ENCODE data around the gene STK32C.

STK32C gene

DNA sequence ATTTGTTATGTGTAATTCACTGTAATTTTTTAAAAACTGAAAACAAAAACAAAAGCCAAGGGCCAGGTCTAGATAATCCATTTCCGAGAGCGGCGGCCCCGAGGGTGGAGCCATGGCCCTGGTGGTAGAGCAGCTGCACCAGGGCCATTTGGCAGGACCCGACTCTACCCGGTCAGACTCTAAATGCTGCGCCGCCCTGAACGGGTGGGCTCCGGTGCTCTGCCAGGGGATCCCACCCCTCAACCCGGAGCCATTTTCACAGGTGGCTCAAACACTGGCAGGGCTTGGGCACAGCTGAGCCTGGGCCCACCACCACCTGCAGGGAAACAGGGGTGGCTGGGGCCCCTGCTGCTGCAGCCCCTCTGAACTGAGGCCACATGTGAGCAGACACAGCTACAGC is 64.1 kb downstream of the STK32C start:
- no peak for TF ChIP-seq OSR1 (CRISPR knock-in tag; IDR thresholded peaks at IDR 0.05)
- TF ChIP-seq, protein P1, sequence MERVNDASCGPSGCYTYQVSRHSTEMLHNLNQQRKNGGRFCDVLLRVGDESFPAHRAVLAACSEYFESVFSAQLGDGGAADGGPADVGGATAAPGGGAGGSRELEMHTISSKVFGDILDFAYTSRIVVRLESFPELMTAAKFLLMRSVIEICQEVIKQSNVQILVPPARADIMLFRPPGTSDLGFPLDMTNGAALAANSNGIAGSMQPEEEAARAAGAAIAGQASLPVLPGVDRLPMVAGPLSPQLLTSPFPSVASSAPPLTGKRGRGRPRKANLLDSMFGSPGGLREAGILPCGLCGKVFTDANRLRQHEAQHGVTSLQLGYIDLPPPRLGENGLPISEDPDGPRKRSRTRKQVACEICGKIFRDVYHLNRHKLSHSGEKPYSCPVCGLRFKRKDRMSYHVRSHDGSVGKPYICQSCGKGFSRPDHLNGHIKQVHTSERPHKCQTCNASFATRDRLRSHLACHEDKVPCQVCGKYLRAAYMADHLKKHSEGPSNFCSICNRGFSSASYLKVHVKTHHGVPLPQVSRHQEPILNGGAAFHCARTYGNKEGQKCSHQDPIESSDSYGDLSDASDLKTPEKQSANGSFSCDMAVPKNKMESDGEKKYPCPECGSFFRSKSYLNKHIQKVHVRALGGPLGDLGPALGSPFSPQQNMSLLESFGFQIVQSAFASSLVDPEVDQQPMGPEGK (CRISPR knock-in tag; IDR thresholded peaks at IDR 0.05; ENCODE audit: borderline replicate concordance) = no peak
- TF ChIP-seq, protein P2, sequence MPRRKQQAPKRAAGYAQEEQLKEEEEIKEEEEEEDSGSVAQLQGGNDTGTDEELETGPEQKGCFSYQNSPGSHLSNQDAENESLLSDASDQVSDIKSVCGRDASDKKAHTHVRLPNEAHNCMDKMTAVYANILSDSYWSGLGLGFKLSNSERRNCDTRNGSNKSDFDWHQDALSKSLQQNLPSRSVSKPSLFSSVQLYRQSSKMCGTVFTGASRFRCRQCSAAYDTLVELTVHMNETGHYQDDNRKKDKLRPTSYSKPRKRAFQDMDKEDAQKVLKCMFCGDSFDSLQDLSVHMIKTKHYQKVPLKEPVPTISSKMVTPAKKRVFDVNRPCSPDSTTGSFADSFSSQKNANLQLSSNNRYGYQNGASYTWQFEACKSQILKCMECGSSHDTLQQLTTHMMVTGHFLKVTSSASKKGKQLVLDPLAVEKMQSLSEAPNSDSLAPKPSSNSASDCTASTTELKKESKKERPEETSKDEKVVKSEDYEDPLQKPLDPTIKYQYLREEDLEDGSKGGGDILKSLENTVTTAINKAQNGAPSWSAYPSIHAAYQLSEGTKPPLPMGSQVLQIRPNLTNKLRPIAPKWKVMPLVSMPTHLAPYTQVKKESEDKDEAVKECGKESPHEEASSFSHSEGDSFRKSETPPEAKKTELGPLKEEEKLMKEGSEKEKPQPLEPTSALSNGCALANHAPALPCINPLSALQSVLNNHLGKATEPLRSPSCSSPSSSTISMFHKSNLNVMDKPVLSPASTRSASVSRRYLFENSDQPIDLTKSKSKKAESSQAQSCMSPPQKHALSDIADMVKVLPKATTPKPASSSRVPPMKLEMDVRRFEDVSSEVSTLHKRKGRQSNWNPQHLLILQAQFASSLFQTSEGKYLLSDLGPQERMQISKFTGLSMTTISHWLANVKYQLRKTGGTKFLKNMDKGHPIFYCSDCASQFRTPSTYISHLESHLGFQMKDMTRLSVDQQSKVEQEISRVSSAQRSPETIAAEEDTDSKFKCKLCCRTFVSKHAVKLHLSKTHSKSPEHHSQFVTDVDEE (CRISPR knock-in tag; IDR thresholded peaks at IDR 0.05) = no peak
- TF ChIP-seq, protein P3, sequence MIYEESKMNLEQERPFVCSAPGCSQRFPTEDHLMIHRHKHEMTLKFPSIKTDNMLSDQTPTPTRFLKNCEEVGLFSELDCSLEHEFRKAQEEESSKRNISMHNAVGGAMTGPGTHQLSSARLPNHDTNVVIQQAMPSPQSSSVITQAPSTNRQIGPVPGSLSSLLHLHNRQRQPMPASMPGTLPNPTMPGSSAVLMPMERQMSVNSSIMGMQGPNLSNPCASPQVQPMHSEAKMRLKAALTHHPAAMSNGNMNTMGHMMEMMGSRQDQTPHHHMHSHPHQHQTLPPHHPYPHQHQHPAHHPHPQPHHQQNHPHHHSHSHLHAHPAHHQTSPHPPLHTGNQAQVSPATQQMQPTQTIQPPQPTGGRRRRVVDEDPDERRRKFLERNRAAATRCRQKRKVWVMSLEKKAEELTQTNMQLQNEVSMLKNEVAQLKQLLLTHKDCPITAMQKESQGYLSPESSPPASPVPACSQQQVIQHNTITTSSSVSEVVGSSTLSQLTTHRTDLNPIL (CRISPR knock-in tag; IDR thresholded peaks at IDR 0.05; ENCODE audit: low read depth) = no peak
- TF ChIP-seq TOX (CRISPR knock-in tag; IDR thresholded peaks at IDR 0.05; ENCODE audit: borderline replicate concordance) = no peak
- TF ChIP-seq ISL1 (CRISPR knock-in tag; IDR thresholded peaks at IDR 0.05) = no peak
- TF ChIP-seq BACH2 (CRISPR knock-in tag; IDR thresholded peaks at IDR 0.05; ENCODE audit: borderline replicate concordance) = no peak
- TF ChIP-seq ESRRG (CRISPR knock-in tag; IDR thresholded peaks at IDR 0.05) = no peak
- no peak for TF ChIP-seq ZNF565 (CRISPR knock-in tag; conservative IDR thresholded peaks at IDR 0.05; ENCODE audit: low read depth)
- no peak for TF ChIP-seq PPARA (CRISPR knock-in tag; IDR thresholded peaks at IDR 0.05; ENCODE audit: borderline replicate concordance)
- TF ChIP-seq ZC3H10 (CRISPR knock-in tag; IDR thresholded peaks at IDR 0.05) = no peak
- no peak for TF ChIP-seq ZFP3 (CRISPR knock-in tag; IDR thresholded peaks at IDR 0.05)
- TF ChIP-seq, protein P4, sequence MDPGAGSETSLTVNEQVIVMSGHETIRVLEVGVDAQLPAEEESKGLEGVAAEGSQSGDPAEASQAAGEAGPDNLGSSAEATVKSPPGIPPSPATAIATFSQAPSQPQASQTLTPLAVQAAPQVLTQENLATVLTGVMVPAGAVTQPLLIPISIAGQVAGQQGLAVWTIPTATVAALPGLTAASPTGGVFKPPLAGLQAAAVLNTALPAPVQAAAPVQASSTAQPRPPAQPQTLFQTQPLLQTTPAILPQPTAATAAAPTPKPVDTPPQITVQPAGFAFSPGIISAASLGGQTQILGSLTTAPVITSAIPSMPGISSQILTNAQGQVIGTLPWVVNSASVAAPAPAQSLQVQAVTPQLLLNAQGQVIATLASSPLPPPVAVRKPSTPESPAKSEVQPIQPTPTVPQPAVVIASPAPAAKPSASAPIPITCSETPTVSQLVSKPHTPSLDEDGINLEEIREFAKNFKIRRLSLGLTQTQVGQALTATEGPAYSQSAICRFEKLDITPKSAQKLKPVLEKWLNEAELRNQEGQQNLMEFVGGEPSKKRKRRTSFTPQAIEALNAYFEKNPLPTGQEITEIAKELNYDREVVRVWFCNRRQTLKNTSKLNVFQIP (CRISPR knock-in tag; IDR thresholded peaks at IDR 0.05; ENCODE audit: borderline replicate concordance, low read depth) = no peak
- no peak for TF ChIP-seq CSDC2 (CRISPR knock-in tag; IDR thresholded peaks at IDR 0.05)
- TF ChIP-seq GLIS3 (CRISPR knock-in tag; IDR thresholded peaks at IDR 0.05) = no peak
- no peak for ATAC-seq

DNA sequence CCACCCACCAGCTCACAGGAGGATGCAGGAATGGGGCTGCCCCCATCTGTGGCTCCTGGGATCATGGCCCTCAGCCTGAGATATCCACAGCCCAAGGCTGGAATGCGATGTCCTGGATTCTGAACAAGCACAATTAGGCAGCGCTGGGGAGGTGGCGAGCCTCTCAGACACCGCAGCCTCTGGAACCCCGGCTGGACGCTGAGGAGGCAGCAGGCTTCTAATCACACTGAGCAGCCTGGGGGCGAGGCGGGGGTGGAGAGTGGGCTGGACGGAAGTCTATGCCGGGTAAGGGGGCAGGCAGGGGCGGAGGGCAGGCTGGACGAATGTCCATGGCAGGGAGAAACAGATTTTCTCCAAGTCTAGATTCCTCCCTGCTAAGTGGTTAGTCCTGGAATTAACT is 64.6 kb downstream of the STK32C start:
- TF ChIP-seq, protein P5, sequence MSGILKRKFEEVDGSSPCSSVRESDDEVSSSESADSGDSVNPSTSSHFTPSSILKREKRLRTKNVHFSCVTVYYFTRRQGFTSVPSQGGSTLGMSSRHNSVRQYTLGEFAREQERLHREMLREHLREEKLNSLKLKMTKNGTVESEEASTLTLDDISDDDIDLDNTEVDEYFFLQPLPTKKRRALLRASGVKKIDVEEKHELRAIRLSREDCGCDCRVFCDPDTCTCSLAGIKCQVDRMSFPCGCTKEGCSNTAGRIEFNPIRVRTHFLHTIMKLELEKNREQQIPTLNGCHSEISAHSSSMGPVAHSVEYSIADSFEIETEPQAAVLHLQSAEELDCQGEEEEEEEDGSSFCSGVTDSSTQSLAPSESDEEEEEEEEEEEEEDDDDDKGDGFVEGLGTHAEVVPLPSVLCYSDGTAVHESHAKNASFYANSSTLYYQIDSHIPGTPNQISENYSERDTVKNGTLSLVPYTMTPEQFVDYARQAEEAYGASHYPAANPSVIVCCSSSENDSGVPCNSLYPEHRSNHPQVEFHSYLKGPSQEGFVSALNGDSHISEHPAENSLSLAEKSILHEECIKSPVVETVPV (CRISPR knock-in tag; IDR thresholded peaks at IDR 0.05) = no peak
- no peak for TF ChIP-seq BACH2 (CRISPR knock-in tag; IDR thresholded peaks at IDR 0.05; ENCODE audit: borderline replicate concordance)
- TF ChIP-seq PPARA (CRISPR knock-in tag; IDR thresholded peaks at IDR 0.05; ENCODE audit: borderline replicate concordance) = no peak
- TF ChIP-seq ISL1 (CRISPR knock-in tag; IDR thresholded peaks at IDR 0.05) = no peak
- no peak for TF ChIP-seq ZNF70 (CRISPR knock-in tag; IDR thresholded peaks at IDR 0.05)

DNA sequence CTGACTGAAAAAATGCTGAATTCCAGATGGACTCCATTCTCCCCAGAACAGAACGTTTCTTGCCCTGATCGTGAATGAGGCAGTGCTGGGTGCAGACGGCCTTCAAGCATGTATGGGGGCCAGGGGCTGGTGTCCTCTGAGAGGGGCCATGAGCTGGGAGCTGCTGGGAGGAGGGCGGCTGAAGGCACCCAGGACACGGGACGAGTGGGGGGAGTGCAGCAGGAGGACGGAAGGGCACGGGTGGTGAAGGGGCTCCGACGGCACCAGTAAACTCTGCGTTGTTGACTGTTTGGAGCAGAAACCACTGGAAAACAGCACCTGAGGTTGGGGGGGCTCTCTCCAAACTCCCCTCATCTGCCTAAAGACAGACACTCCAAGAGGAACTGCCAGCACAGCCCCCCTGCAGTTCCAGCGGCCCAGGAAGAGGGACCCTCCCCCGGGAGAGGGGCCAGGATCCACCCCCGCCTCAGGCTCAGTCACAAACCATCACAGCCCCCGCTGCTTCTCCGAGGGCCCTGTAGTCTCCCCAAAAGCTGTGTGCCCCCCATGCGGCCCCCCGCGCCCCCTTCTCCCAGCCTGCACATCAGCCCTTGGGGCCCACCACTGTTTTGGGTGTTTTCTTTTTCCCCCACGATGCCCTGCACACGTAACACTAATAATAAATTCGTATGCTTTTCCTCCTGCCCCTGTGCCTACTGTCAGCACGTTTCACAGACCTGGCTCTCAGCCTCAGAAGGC is 65.5 kb downstream of the STK32C start:
- no peak for ATAC-seq
- no peak for TF ChIP-seq ZFP30 (CRISPR knock-in tag; IDR thresholded peaks at IDR 0.05)
- no peak for TF ChIP-seq ZNF565 (CRISPR knock-in tag; conservative IDR thresholded peaks at IDR 0.05; ENCODE audit: low read depth)
- TF ChIP-seq TOX (CRISPR knock-in tag; IDR thresholded peaks at IDR 0.05; ENCODE audit: borderline replicate concordance) = no peak
- TF ChIP-seq TCF4 (CRISPR knock-in tag; IDR thresholded peaks at IDR 0.05; ENCODE audit: borderline replicate concordance) = no peak
- no peak for TF ChIP-seq ZFP3 (CRISPR knock-in tag; IDR thresholded peaks at IDR 0.05)
- TF ChIP-seq ZNF70 (CRISPR knock-in tag; IDR thresholded peaks at IDR 0.05) = no peak
- no peak for TF ChIP-seq PPARA (CRISPR knock-in tag; IDR thresholded peaks at IDR 0.05; ENCODE audit: borderline replicate concordance)
- no peak for TF ChIP-seq BACH2 (CRISPR knock-in tag; IDR thresholded peaks at IDR 0.05; ENCODE audit: borderline replicate concordance)
- TF ChIP-seq, protein P1 (CRISPR knock-in tag; IDR thresholded peaks at IDR 0.05; ENCODE audit: borderline replicate concordance) = no peak
- no peak for TF ChIP-seq SNAI2 (CRISPR knock-in tag; IDR thresholded peaks at IDR 0.05)
- no peak for TF ChIP-seq RARB (CRISPR knock-in tag; IDR thresholded peaks at IDR 0.05)
- TF ChIP-seq, protein P2 (CRISPR knock-in tag; IDR thresholded peaks at IDR 0.05) = no peak

More for the DNA sequence above, 64.6 kb downstream of the STK32C start:
- ATAC-seq = no peak

Data from SK-N-SH treated with all-trans-retinoic acid at 6 μM for 48 hours (cell line).